Activated CD4-positive, CD25-positive, alpha-beta regulatory T cell treated with anti-CD3 and anti-CD28 coated beads, Interleukin-2, amount 50 U/mL, for 72 hours (primary cell): ENCODE data around the gene TFF2.

Experiments
- DNase-seq: peaks from one replicate; pipeline ENCODE4 v3.0.0; 2021

TFF2 gene

GRCh38 chr21:42302794-42303193 lies 48.0 kb downstream of the TFF2 start:
- no peak for DNase-seq

- DNase-seq: no peak
Observed at GRCh38 chr21:42302076-42302650, 48.6 kb downstream of the TFF2 start.

- DNase-seq: no peak
Observed at GRCh38 chr21:42301371-42302075, 49.3 kb downstream of the TFF2 start.

- DNase-seq: no peak
Observed at GRCh38 chr21:42300956-42301355, 49.8 kb downstream of the TFF2 start.

GRCh38 chr21:42300045-42300583 lies 50.7 kb downstream of the TFF2 start:
- DNase-seq: no peak

GRCh38 chr21:42299324-42300044 lies 51.3 kb downstream of the TFF2 start:
- no peak for DNase-seq

- no peak for DNase-seq
Observed at GRCh38 chr21:42298657-42299056, 52.1 kb downstream of the TFF2 start.

GRCh38 chr21:42298237-42298636 lies 52.6 kb downstream of the TFF2 start:
- no peak for DNase-seq

GRCh38 chr21:42297377-42297776 lies 53.4 kb downstream of the TFF2 start:
- no peak for DNase-seq

- no peak for DNase-seq
Observed at GRCh38 chr21:42296501-42296900, 54.3 kb downstream of the TFF2 start.
